Measurements from ENCODE around the gene SSU72. TPM values are rescaled to one million over a fixed set of nuclear protein-coding genes. Genes with fewer than 3 reads are reported as not detected.

The SSU72 gene
- total and polyA plus RNA-seq, 2 donors (not counting 3 experiments of a cell fraction or from before 2014, with no cell fraction given), result 85.9 to 129 TPM

GRCh38 chr1:1605724-1606123, 31.1 kb upstream of the SSU72 start:
- Histone ChIP-seq H4K20me1 (replicated peaks; ENCODE audit: control insufficient read depth, extremely low read depth, insufficient read depth, low read length) (no peaks in the 10 kb centered on the region), H2AFZ (ENCODE audit: low read depth, low read length) (no peak overlapping the region), H3K9me1 (replicated peaks; ENCODE audit: control insufficient read depth, extremely low read depth, insufficient read depth, low read length) (no peaks in the 10 kb centered on the region), H3K36me3 (ENCODE audit: control insufficient read depth in 2 of 2, extremely low read depth in 1 of 2, insufficient read depth in 2 of 2, low read length in 2 of 2) (no peaks in the 10 kb centered on the region), H3K9me3 (replicated peaks; ENCODE audit: control insufficient read depth, insufficient read depth, low read length) (no peaks in the 10 kb centered on the region), H3K79me2 (ENCODE audit: control insufficient read depth, insufficient read depth, low read length) (no peaks in the 10 kb centered on the region), H3K4me2 (ENCODE audit: insufficient read depth, low read length) (no peak overlapping the region), H3K4me1 (ENCODE audit: control insufficient read depth, extremely low read depth, insufficient read depth, low read length) (no peaks in the 10 kb centered on the region), H3K4me3 (replicated peaks in 1 of 3; ENCODE audit: insufficient read depth in 1 of 3, low read depth in 1 of 3, low read length in 3 of 3) (no peak overlapping the region), H3K27ac (ENCODE audit: insufficient read depth, low read depth, low read length) (no peak overlapping the region), H3K27me3 (ENCODE audit: control insufficient read depth in 2 of 2, insufficient read depth in 2 of 2, low read length in 2 of 2) (peaks cover 1 to 3% of the 10 kb centered on the region in 2 experiments), H3K9ac (replicated peaks; ENCODE audit: extremely low read depth, insufficient read depth, low read length) (no peak overlapping the region)
- no peak for FAIRE-seq
- TF ChIP-seq POLR2A (IDR thresholded peaks at IDR 0.05; ENCODE audit: low read depth, low read length) (no peak), GATA2 (IDR thresholded peaks at IDR 0.05; ENCODE audit: insufficient read depth, insufficient read length, low read depth, low read length) (no peak), CTCF (IDR thresholded peaks at IDR 0.05; ENCODE audit: extremely low read depth in 1 of 2, insufficient read depth in 1 of 2, low read depth in 1 of 2, low read length in 2 of 2) (no peak), POLR2AphosphoS5 (IDR thresholded peaks at IDR 0.05; ENCODE audit: insufficient read depth, low read depth, low read length) (no peak), EZH2 (IDR thresholded peaks at IDR 0.05; ENCODE audit: borderline replicate concordance, low read depth, low read length, severe bottlenecking) (no peak), MAX (IDR thresholded peaks at IDR 0.05; ENCODE audit: insufficient read depth, insufficient read length) (no peak), FOS (IDR thresholded peaks at IDR 0.05; ENCODE audit: borderline replicate concordance, insufficient read depth, low read length) (no peak), MYC (IDR thresholded peaks at IDR 0.05; ENCODE audit: low read depth, low read length) (no peak), JUN (IDR thresholded peaks at IDR 0.05; ENCODE audit: borderline replicate concordance, insufficient read depth, insufficient read length, low read depth) (no peak)
- no peak for DNase-seq (ENCODE audit: low read depth, low spot score)
- ChIA-PET POLR2A (no interaction called here), CTCF (no interaction called here)
- no TSS peak for BruUV-seq (replicated peaks)
- dilution Hi-C loops (cut with MboI; ENCODE audit: extremely low pct_ligation_motif_present, low sequenced_read_pairs) (no loop called here), intact Hi-C loops (cut with micrococcal nuclease) (no loop called here)
